ENCODE measurements around the gene ZSCAN9.
A peak's percentile ranks its signal among the peaks of the same experiment; 100 is the strongest.

The ZSCAN9 gene

GRCh38 chr6:28209753-28210535 is 15.1 kb upstream of the ZSCAN9 start:
- no peak overlapping the region for H3K27ac Mint-ChIP-seq (ENCODE audit: low read depth)
- DNase-seq (ENCODE audit: low spot score in 2 of 2) (no peak), ATAC-seq (replicated peaks; ENCODE audit: extremely low read depth, poor library complexity, severe bottlenecking) (no peak)
- peaks cover 27% of the 10 kb centered on the region for H3K4me1 Mint-ChIP-seq
- no peaks in the 10 kb centered on the region for H3K9me3 Mint-ChIP-seq
- peaks cover 97% of the 10 kb centered on the region for H3K27me3 Mint-ChIP-seq
- H3K36me3 Mint-ChIP-seq (ENCODE audit: insufficient read depth): peaks cover 2% of the 10 kb centered on the region
- H3K4me3 Mint-ChIP-seq: no peak overlapping the region

DNA sequence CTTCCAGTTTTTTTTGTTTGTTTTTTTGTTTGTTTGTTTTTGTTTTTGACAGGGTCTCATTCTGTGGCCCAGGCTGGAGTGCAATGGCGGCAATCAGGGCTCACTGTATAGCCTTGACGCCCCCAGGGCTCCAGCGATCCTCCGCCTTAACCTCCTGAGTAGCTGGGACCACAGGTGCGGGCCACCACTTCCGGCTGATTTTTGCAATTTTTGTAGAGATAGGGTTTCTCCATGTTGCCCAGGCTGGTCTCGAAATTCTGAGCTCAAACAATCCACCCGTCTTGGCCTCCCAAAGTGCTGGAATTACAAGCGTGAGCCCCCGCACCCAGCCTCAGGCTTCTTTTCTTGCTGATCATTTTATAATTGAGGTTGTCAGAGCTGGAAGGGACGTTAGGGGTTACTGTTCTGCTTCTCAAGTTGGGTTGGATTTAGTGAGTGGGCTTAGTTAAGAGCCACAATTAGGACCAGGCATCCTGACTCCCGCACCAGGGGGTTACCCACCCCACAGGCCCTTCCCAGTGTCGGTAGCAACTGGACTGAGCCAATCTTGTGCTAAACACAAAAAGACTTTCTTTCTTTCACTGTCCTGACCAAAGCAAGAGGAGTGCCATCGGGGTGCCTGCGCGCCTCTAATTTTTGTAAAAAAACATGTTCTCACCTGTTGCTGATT is 13.1 kb upstream of the ZSCAN9 start:
- no peak overlapping the region for H3K27ac Mint-ChIP-seq (ENCODE audit: low read depth)
- peaks cover 2% of the 10 kb centered on the region for H3K36me3 Mint-ChIP-seq (ENCODE audit: insufficient read depth)
- no peak for DNase-seq (ENCODE audit: low spot score in 2 of 2)
- no peak for ATAC-seq (replicated peaks; ENCODE audit: extremely low read depth, poor library complexity, severe bottlenecking)
- H3K4me1 Mint-ChIP-seq: peaks cover 27% of the 10 kb centered on the region
- H3K27me3 Mint-ChIP-seq: peaks cover 97% of the 10 kb centered on the region
- H3K9me3 Mint-ChIP-seq: no peaks in the 10 kb centered on the region
- peak overlapping the region; percentile 36 for H3K4me3 Mint-ChIP-seq

DNA sequence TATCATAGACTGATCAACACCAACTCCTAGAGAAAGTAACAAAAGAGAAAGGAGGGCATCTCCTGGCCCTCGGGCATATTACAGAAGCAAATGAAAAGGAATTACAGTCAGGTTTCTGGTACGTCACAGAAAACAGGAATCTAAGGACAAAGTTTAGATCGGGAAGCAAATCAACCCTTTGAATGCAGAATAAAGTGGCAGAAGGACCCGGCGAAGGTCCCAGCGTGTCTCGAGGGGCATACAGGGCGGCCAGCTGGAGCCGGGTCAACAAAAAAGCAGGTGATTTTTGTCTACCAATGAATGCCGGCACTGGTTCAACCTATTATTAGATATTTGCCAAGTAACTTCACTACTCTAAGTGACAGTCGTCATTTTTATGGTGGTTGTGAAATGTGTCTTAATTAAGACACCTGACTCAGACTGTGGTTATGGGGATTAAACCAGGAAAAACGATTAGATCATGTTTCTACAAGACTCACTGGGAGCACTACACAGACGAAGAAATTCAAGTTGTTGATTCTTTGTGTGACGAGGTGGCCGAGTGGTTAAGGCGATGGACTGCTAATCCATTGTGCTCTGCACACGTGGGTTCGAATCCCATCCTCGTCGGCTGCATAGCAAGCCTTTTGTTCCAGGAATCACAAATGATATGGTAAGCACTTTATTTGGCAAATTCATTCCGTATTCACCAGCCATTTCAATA is 12.4 kb upstream of the ZSCAN9 start:
- H3K4me1 Mint-ChIP-seq: peaks cover 22% of the 10 kb centered on the region
- no peak for ATAC-seq (replicated peaks; ENCODE audit: extremely low read depth, poor library complexity, severe bottlenecking)

GRCh38 chr6:28213213-28213523 is 11.9 kb upstream of the ZSCAN9 start:
- no peak overlapping the region for H3K27ac Mint-ChIP-seq (ENCODE audit: low read depth)
- H3K4me1 Mint-ChIP-seq: peaks cover 17% of the 10 kb centered on the region
- peaks cover 2% of the 10 kb centered on the region for H3K36me3 Mint-ChIP-seq (ENCODE audit: insufficient read depth)
- peaks cover 97% of the 10 kb centered on the region for H3K27me3 Mint-ChIP-seq
- H3K9me3 Mint-ChIP-seq: no peaks in the 10 kb centered on the region
- no peak overlapping the region for H3K4me3 Mint-ChIP-seq
- ATAC-seq (replicated peaks; ENCODE audit: extremely low read depth, poor library complexity, severe bottlenecking) (no peak), DNase-seq (ENCODE audit: low spot score in 2 of 2) (no peak)

More for the DNA sequence above, 12.4 kb upstream of the ZSCAN9 start:
- no peaks in the 10 kb centered on the region for H3K9me3 Mint-ChIP-seq
- H3K36me3 Mint-ChIP-seq (ENCODE audit: insufficient read depth): peaks cover 2% of the 10 kb centered on the region
- no peak for DNase-seq (ENCODE audit: low spot score in 2 of 2)
- no peak overlapping the region for H3K27ac Mint-ChIP-seq (ENCODE audit: low read depth)
- peak overlapping the region; percentile 36 for H3K4me3 Mint-ChIP-seq
- peaks cover 97% of the 10 kb centered on the region for H3K27me3 Mint-ChIP-seq

- no peak overlapping the region for H3K27ac Mint-ChIP-seq (ENCODE audit: low read depth)
- no peak overlapping the region for H3K4me3 Mint-ChIP-seq
- peaks cover 88% of the 10 kb centered on the region for H3K27me3 Mint-ChIP-seq
- DNase-seq (ENCODE audit: low spot score in 2 of 2): no peak
- no peak for ATAC-seq (replicated peaks; ENCODE audit: extremely low read depth, poor library complexity, severe bottlenecking)
- peaks cover 13% of the 10 kb centered on the region for H3K4me1 Mint-ChIP-seq
- H3K9me3 Mint-ChIP-seq: no peaks in the 10 kb centered on the region
- peaks cover 2% of the 10 kb centered on the region for H3K36me3 Mint-ChIP-seq (ENCODE audit: insufficient read depth)
These were observed 9.7 kb upstream of the ZSCAN9 start for GRCh38 chr6:28215425-28215824.

DNA sequence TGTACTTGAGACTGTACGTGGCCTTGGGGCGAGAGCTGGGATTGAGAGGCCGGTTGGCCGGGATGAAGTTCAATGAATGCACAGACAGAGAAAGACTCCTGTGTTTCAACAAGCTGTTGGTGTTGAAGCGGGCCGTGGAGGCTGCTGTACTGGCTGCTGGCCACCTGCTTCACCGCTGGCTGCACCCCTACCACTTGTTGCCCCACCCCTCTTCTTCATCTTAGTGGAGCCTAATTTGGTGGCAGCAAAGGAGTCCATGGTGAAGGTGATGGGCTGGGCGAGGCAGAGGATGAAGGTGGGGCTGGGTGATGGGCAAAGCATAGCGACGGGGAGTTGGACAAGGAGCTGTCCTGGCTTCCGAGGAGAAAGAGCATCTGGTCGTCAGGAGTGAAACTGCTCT is 7.2 kb upstream of the ZSCAN9 start:
- Mint-ChIP-seq H3K9me3 (no peaks in the 10 kb centered on the region), H3K27me3 (peaks cover 89% of the 10 kb centered on the region), H3K36me3 (ENCODE audit: insufficient read depth) (peaks cover under 1% of the 10 kb centered on the region), H3K27ac (ENCODE audit: low read depth) (no peak overlapping the region), H3K4me1 (no peaks in the 10 kb centered on the region), H3K4me3 (peak overlapping the region; percentile 60)
- DNase-seq (ENCODE audit: low spot score in 2 of 2) (no peak), ATAC-seq (replicated peaks; ENCODE audit: extremely low read depth, poor library complexity, severe bottlenecking) (no peak)

DNA sequence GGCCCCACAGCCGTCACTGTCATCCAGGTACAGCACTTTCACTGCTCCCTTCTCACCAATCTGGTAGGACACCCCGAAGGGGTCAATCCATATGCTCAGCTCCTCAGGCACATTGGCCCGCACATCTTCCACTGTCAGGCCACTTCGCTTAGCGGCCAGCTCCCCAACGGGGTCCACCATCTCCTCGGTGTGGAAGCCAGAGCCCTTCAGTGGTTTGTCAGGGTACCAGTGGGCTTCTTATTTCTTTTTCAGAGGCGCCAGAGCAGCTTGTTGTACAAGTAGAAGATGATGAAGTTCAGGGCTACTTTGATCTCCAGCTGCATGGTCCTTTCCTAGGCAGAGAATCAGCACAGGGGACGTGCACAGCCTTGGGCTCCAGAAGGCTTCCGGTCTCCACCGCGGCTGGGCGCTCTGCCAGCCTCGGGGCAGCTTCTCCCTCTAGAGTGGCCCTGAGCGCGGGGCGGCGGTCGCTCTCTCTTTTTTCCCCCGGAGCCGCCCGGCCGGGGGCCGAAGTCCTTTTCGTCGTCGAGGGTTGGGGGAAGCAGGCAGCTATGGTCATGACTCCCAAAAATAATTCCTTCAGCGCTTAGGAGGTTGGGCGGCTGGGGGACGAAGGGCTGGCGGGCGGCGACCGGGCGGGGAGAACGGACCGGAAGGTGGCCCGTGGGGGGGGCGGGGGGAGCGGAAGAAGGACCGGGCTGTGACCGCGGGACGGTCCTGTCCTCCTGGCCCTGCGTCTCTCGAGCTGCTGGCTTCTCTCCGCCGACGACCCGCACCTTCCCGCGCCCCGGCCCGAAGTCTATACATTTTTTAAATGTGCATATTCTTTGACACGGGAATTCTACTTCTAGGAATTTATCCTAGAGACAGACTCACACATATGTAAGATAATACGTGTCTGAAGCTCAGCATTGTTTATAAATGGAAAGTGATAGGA is 6.5 kb upstream of the ZSCAN9 start:
- Mint-ChIP-seq H3K4me3 (peak overlapping the region; percentile 60), H3K27ac (ENCODE audit: low read depth) (no peak overlapping the region), H3K9me3 (no peaks in the 10 kb centered on the region), H3K4me1 (no peaks in the 10 kb centered on the region), H3K36me3 (ENCODE audit: insufficient read depth) (no peaks in the 10 kb centered on the region), H3K27me3 (peaks cover 89% of the 10 kb centered on the region)
- ATAC-seq (replicated peaks; ENCODE audit: extremely low read depth, poor library complexity, severe bottlenecking) (peak; percentile 46), DNase-seq (ENCODE audit: low spot score in 2 of 2) (no peak)

DNA sequence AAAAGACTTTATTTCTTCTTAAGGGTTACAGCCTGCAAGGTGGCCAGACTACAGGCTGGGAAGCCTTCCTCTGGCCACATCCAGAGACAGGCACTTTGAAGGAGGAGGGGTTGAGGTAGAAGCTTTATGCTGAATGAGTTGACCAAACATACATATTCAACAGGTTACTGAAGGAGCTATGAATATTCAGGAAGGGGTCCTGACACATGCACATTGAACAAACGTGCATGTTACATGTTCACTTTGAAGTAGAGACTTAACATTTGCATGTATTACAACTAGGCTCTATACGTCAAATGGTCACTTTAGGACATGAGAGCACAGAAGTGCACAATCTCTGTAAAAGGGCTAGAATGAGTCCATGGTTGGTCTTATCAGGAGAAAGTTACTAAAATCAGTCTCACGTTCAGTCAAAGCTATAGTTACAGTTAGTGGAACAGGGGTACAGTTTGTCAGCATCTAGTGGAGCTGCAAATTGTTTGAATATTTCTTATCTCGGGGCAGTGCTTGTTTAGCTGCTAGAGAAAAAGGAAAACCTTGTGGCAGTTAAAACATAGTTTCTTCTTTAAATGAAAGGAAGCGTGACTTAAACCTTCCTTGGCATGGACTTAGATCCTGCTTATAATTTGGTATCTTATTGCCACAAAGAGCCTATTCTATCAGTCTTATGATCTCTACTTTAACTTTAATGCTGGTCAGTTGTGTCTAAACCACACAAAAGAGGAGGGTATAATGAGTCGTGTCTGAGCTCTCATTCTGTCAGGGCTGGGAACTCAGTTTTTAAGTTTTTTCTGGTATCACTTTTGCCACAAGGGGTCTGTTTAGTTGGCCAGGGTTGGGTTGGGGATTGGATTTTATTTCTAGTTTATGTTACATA is 4.6 kb upstream of the ZSCAN9 start:
- H3K4me1 Mint-ChIP-seq: peaks cover 11% of the 10 kb centered on the region
- DNase-seq (ENCODE audit: low spot score in 2 of 2) (no peak), ATAC-seq (replicated peaks; ENCODE audit: extremely low read depth, poor library complexity, severe bottlenecking) (no peak)
- H3K4me3 Mint-ChIP-seq: no peak overlapping the region
- peaks cover 83% of the 10 kb centered on the region for H3K27me3 Mint-ChIP-seq
- no peaks in the 10 kb centered on the region for H3K9me3 Mint-ChIP-seq
- no peaks in the 10 kb centered on the region for H3K36me3 Mint-ChIP-seq (ENCODE audit: insufficient read depth)
- H3K27ac Mint-ChIP-seq (ENCODE audit: low read depth): no peak overlapping the region

DNA sequence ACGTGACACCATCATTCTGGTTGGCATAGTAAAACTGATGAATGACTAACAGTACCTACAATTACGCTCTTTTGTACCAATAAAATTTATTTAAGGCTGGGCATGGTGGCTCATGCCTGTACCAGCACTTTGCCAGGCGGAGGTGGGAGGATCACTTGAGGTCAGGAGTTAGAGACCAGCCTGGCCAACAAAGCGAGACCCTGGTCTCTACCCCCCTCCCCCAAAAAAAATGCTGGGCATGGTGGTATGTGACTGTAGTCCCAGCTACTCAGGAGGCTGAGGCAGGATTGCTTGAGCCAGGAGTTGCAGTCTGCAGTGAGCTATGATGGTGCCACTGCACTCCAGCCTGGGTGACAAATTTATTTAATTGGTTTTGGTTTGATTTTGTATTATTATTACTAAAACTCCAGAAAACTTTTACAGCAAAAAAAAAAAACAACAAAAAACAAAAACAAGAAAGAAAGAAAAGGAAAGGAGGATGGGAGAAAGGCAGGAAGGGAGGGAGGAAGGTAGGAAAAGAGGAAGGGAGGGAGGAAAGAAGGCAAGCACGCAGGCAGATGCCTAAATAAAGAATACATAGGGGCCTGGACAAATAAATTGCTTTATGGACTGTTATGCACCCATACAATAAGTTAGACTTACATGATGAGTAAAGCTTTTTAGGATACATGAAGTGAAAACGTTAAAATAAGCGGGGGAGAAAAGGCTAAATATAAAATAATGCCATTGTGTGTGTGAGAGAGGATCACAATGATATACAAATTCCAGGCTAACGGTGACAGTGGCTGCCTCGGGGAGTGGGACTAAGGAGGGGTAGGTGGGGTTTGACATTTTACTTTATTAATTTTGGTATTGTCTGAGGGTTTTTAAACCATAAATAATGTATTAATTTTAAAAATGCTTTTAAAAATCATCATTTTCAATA is 682 bp upstream of the ZSCAN9 start:
- peak overlapping the region; percentile 42 for H3K27ac Mint-ChIP-seq (ENCODE audit: low read depth)

GRCh38 chr6:28226460-28226859 is 1.4 kb downstream of the ZSCAN9 start:
- no peak overlapping the region for H3K4me3 Mint-ChIP-seq
- ATAC-seq (replicated peaks; ENCODE audit: extremely low read depth, poor library complexity, severe bottlenecking) (no peak), DNase-seq (ENCODE audit: low spot score in 2 of 2) (no peak)
- H3K9me3 Mint-ChIP-seq: no peaks in the 10 kb centered on the region
- H3K36me3 Mint-ChIP-seq (ENCODE audit: insufficient read depth): peaks cover 9% of the 10 kb centered on the region
- peaks cover 33% of the 10 kb centered on the region for H3K27me3 Mint-ChIP-seq
- no peak overlapping the region for H3K27ac Mint-ChIP-seq (ENCODE audit: low read depth)
- peaks cover 11% of the 10 kb centered on the region for H3K4me1 Mint-ChIP-seq

More for the DNA sequence above, 682 bp upstream of the ZSCAN9 start:
- DNase-seq (ENCODE audit: low spot score in 2 of 2): no peak
- Mint-ChIP-seq H3K4me3 (peak overlapping the region; percentile 74), H3K27me3 (peaks cover 51% of the 10 kb centered on the region), H3K9me3 (no peaks in the 10 kb centered on the region), H3K4me1 (peaks cover 11% of the 10 kb centered on the region), H3K36me3 (ENCODE audit: insufficient read depth) (no peaks in the 10 kb centered on the region)
- ATAC-seq (replicated peaks; ENCODE audit: extremely low read depth, poor library complexity, severe bottlenecking): no peak

GRCh38 chr6:28232785-28233184 is 7.7 kb downstream of the ZSCAN9 start:
- no peaks in the 10 kb centered on the region for H3K9me3 Mint-ChIP-seq
- DNase-seq (ENCODE audit: low spot score in 2 of 2) (no peak), ATAC-seq (replicated peaks; ENCODE audit: extremely low read depth, poor library complexity, severe bottlenecking) (no peak)
- H3K36me3 Mint-ChIP-seq (ENCODE audit: insufficient read depth): peaks cover 12% of the 10 kb centered on the region
- H3K4me3 Mint-ChIP-seq: no peak overlapping the region
- H3K27ac Mint-ChIP-seq (ENCODE audit: low read depth): no peak overlapping the region
- H3K4me1 Mint-ChIP-seq: no peaks in the 10 kb centered on the region
- no peaks in the 10 kb centered on the region for H3K27me3 Mint-ChIP-seq

Data from central memory CD8-positive, alpha-beta T cell (primary cell).